Endodermal cell (in vitro differentiated cells): ENCODE results near the gene KLF2. TPM values are rescaled to one million over a fixed set of nuclear protein-coding genes. Genes with fewer than 3 reads are reported as not detected.

Experiments used
- DNase-seq: peaks from one replicate; pipeline ENCODE4 v3.0.0-alpha.2; 2017
- H3K27ac ChIP-seq: 2 replicates; pipeline ENCODE4 v1.5.1; 2013; ENCODE audit warnings: mild to moderate bottlenecking, low read depth, low read length, moderate library complexity
- H3K27me3 ChIP-seq: 2 replicates; pipeline ENCODE4 v1.6.1; 2013; ENCODE audit warnings: mild to moderate bottlenecking, low read length, moderate library complexity; ENCODE audit not compliant: insufficient read depth, control insufficient read depth, poor library complexity, severe bottlenecking
- H3K36me3 ChIP-seq: 2 replicates; pipeline ENCODE4 v1.7.0; 2013; ENCODE audit warnings: mild to moderate bottlenecking, low read length, moderate library complexity; ENCODE audit not compliant: control insufficient read depth, insufficient read depth
- H3K4me1 ChIP-seq: one replicate; pipeline ENCODE4 v1.7.0; 2013; ENCODE audit warnings: low read length; ENCODE audit not compliant: control insufficient read depth, insufficient read depth
- H3K4me3 ChIP-seq: 2 replicates; pipeline ENCODE4 v1.5.1; 2013; ENCODE audit warnings: mild to moderate bottlenecking, low read length, moderate library complexity
- H3K9ac ChIP-seq: 2 replicates; pipeline ENCODE4 v1.6.1; 2013; ENCODE audit warnings: mild to moderate bottlenecking, low read length, moderate library complexity; ENCODE audit not compliant: poor library complexity, severe bottlenecking; ENCODE audit errors: extremely low read depth
- H3K9me3 ChIP-seq: 2 replicates; pipeline ENCODE4 v1.6.1; 2013; ENCODE audit warnings: mild to moderate bottlenecking, low read length, moderate library complexity; ENCODE audit not compliant: control insufficient read depth
- H3K27ac Mint-ChIP-seq: 2 replicates; pipeline ENCODE4 v1.8.0; 2020; ENCODE audit warnings: mixed read lengths
- H3K27me3 Mint-ChIP-seq: 2 replicates; pipeline ENCODE4 v1.8.0; 2021; ENCODE audit warnings: mild to moderate bottlenecking, mixed read lengths; ENCODE audit not compliant: insufficient read depth
- H3K36me3 Mint-ChIP-seq: 2 replicates; pipeline ENCODE4 v1.8.0; 2020; ENCODE audit warnings: low read depth, mixed read lengths
- H3K4me1 Mint-ChIP-seq: 2 replicates; pipeline ENCODE4 v1.8.0; 2020; ENCODE audit warnings: mixed read lengths
- H3K4me3 Mint-ChIP-seq: 2 replicates; pipeline ENCODE4 v1.8.0; 2020; ENCODE audit warnings: mild to moderate bottlenecking, moderate library complexity, mixed read lengths
- H3K9me3 Mint-ChIP-seq: 2 replicates; pipeline ENCODE4 v1.8.0; 2020; ENCODE audit warnings: mild to moderate bottlenecking, mixed read lengths
- WGBS, 2 experiments: methylation state at CpG; one replicate each; pipeline versions ENCODE4 v1.1.5 to v1.1.7; 2013; ENCODE audit warnings: missing lambda C conversion rate in 2 of 2, mixed read lengths in 1 of 2; ENCODE audit not compliant: insufficient coverage in 1 of 2, insufficient read length in 1 of 2; 5-methylcytosine and 5-hydroxymethylcytosine counted together
- total RNA-seq, 2 donors: library from RNA; stranded (reverse); fragmentation: NEBNext Ultra II Directional in 1 of 2; extraction: Animal tissue kit (Norgen Biotek cat#: 25700) in 1 of 2; gene quantifications; 2 replicates in 1 of 2; 3 replicates in 1 of 2; pipeline ENCODE4 v1.2.1, GENCODE V29; 2021
- TF ChIP-seq, protein P1 (sequence below): fragments of 200-600 bp; sonication (generic); conservative IDR thresholded peaks from 2 replicates; pipeline ENCODE4 v1.5.0; 2021; ENCODE audit warnings: antibody characterized with exemption, mild to moderate bottlenecking

Gene KLF2
- total RNA-seq, 2 donors from 2014 or later, result 0.22 to 1.4 TPM

DNA sequence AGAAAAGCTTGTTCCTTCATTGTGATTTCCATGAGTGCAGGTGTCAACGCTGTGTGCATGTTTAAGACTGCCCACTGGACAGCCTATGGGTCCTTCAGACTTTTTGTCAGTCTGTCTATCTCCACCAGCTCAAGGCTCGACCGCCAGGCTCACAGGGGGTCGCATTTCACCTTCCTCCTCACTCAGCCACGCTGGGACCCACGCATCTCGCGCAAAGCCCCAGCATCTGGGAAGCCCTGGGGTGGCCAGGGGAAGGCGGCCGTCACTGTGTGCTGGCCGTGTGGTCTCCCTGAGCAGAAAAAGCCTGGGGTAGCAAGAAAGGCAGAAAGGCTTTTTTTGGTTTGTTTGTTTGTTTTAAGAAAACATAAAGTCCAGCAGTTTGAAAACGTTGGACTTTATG, 48.5 kb downstream of the KLF2 start:
- no peaks in the 10 kb centered on the region for H3K4me1 ChIP-seq
- no peak overlapping the region for H3K4me3 Mint-ChIP-seq
- H3K9ac ChIP-seq, result no peak overlapping the region
- H3K27me3 ChIP-seq, result no peaks in the 10 kb centered on the region
- peaks cover 33% of the 10 kb centered on the region for H3K36me3 ChIP-seq
- 95 to 96% methylated on average over 10 to 12 of the region's 12 CpGs for WGBS, 2 experiments
- TF ChIP-seq, protein P1, sequence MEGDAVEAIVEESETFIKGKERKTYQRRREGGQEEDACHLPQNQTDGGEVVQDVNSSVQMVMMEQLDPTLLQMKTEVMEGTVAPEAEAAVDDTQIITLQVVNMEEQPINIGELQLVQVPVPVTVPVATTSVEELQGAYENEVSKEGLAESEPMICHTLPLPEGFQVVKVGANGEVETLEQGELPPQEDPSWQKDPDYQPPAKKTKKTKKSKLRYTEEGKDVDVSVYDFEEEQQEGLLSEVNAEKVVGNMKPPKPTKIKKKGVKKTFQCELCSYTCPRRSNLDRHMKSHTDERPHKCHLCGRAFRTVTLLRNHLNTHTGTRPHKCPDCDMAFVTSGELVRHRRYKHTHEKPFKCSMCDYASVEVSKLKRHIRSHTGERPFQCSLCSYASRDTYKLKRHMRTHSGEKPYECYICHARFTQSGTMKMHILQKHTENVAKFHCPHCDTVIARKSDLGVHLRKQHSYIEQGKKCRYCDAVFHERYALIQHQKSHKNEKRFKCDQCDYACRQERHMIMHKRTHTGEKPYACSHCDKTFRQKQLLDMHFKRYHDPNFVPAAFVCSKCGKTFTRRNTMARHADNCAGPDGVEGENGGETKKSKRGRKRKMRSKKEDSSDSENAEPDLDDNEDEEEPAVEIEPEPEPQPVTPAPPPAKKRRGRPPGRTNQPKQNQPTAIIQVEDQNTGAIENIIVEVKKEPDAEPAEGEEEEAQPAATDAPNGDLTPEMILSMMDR, result no peak
- no peak for DNase-seq
- H3K27ac ChIP-seq, result no peak overlapping the region
- H3K4me3 ChIP-seq, result no peak overlapping the region
- H3K36me3 Mint-ChIP-seq, result peaks cover 39% of the 10 kb centered on the region
- H3K27me3 Mint-ChIP-seq, result no peaks in the 10 kb centered on the region
- no peaks in the 10 kb centered on the region for H3K9me3 Mint-ChIP-seq
- no peaks in the 10 kb centered on the region for H3K9me3 ChIP-seq
- no peak overlapping the region for H3K27ac Mint-ChIP-seq
- peaks cover 9% of the 10 kb centered on the region for H3K4me1 Mint-ChIP-seq

DNA sequence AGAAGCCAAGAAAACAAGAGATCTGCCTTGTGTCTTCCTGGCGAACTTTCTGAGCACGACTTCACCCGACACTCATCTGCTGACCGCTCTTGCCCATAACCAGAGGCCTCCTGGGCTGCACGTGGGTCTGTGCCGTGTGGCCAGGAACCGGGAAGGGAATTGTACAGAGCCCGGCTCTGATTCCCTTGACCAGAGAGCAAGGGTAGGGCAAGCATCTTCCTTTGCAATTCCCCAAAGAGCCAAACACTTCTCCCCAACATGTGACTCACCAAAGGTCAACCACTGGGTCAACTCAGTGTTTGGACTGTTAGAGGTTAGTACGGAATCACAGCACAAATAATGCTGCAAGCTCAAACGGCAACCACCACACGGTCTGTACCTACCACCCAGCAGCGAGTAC, 48.9 kb downstream of the KLF2 start:
- 90 to 93% methylated on average over 6 to 12 of the region's 12 CpGs for WGBS, 2 experiments
- Histone ChIP-seq H3K27ac (no peak overlapping the region), H3K9ac (no peak overlapping the region), H3K36me3 (peaks cover 33% of the 10 kb centered on the region), H3K4me1 (no peaks in the 10 kb centered on the region), H3K27me3 (no peaks in the 10 kb centered on the region), H3K9me3 (no peaks in the 10 kb centered on the region), H3K4me3 (no peak overlapping the region)
- peaks cover 9% of the 10 kb centered on the region for H3K4me1 Mint-ChIP-seq
- no peak for DNase-seq
- H3K27ac Mint-ChIP-seq, result peak overlapping the region; percentile 46
- no peaks in the 10 kb centered on the region for H3K9me3 Mint-ChIP-seq
- H3K36me3 Mint-ChIP-seq, result peaks cover 42% of the 10 kb centered on the region
- no peak overlapping the region for H3K4me3 Mint-ChIP-seq
- TF ChIP-seq, protein P1, result no peak
- H3K27me3 Mint-ChIP-seq, result no peaks in the 10 kb centered on the region

DNA sequence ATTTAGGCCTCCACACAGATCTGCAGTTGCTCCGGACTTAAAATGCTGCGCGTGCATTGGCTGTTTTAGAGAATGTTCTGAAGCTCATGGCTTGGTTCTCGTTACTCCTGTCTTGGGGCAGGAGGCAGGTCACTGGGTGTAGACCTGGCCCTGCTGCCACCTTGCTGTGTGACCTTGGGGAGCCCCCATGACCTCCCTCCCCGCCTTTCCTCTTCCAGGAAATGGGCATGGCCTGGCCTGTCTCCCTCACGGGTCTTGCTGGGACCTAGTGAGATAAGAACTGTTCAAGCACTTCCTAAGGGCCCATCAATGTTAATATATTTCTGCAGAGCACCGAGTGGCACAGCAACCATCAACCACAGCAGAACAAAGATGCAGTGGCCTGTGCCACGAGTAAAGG, 49.4 kb downstream of the KLF2 start:
- Mint-ChIP-seq H3K36me3 (peaks cover 46% of the 10 kb centered on the region), H3K27ac (no peak overlapping the region), H3K27me3 (no peaks in the 10 kb centered on the region), H3K9me3 (no peaks in the 10 kb centered on the region), H3K4me3 (no peak overlapping the region), H3K4me1 (peaks cover 9% of the 10 kb centered on the region)
- Histone ChIP-seq H3K27ac (no peak overlapping the region), H3K36me3 (peaks cover 33% of the 10 kb centered on the region), H3K9me3 (no peaks in the 10 kb centered on the region), H3K4me1 (no peaks in the 10 kb centered on the region), H3K27me3 (no peaks in the 10 kb centered on the region), H3K9ac (no peak overlapping the region), H3K4me3 (no peak overlapping the region)
- 93 to 96% methylated on average over 7 to 8 of the region's 8 CpGs for WGBS, 2 experiments
- no peak for DNase-seq
- TF ChIP-seq, protein P1, result no peak
